ENCODE results near the gene FOXN1.
"Not testable (repeated sequence)": the region's sequence is repeated elsewhere in the genome, so short reads cannot be mapped to it uniquely, and the experiment has no call there.

FOXN1 gene

GRCh38 chr17:28499684-28500357, 6.3 kb upstream of the FOXN1 start:
- DNase-seq (ENCODE audit: low read depth): no peak

GRCh38 chr17:28500712-28501379, 5.3 kb upstream of the FOXN1 start:
- DNase-seq (ENCODE audit: low read depth): no peak

GRCh38 chr17:28501421-28502284, 4.5 kb upstream of the FOXN1 start:
- no peak for DNase-seq (ENCODE audit: low read depth)

GRCh38 chr17:28503420-28503819, 2.7 kb upstream of the FOXN1 start:
- DNase-seq (ENCODE audit: low read depth): no peak

GRCh38 chr17:28506763-28507487, 777 bp downstream of the FOXN1 start:
- DNase-seq (ENCODE audit: low read depth): no peak

GRCh38 chr17:28507567-28508203, 1.5 kb downstream of the FOXN1 start:
- DNase-seq (ENCODE audit: low read depth): no peak

- DNase-seq (ENCODE audit: low read depth): no peak
These were observed 2.1 kb downstream of the FOXN1 start for GRCh38 chr17:28508211-28508724.

- DNase-seq (ENCODE audit: low read depth): peak; percentile 21
These were observed 3.6 kb downstream of the FOXN1 start for GRCh38 chr17:28509789-28510188.

- no peak for DNase-seq (ENCODE audit: low read depth)
These were observed 5.8 kb downstream of the FOXN1 start for GRCh38 chr17:28511858-28512461.

- DNase-seq (ENCODE audit: low read depth): no peak
These were observed 7.3 kb downstream of the FOXN1 start for GRCh38 chr17:28513476-28513875.

- no peak for DNase-seq (ENCODE audit: low read depth)
These were observed 8.4 kb downstream of the FOXN1 start for GRCh38 chr17:28514561-28515002.

GRCh38 chr17:28515518-28515917, 9.4 kb downstream of the FOXN1 start:
- no peak for DNase-seq (ENCODE audit: low read depth)

- DNase-seq (ENCODE audit: low read depth): no peak
These were observed 12.0 kb downstream of the FOXN1 start for GRCh38 chr17:28518132-28518531.

GRCh38 chr17:28518578-28518977, 12.4 kb downstream of the FOXN1 start:
- no peak for DNase-seq (ENCODE audit: low read depth)

GRCh38 chr17:28519236-28519635, 13.1 kb downstream of the FOXN1 start:
- DNase-seq (ENCODE audit: low read depth): no peak

- DNase-seq (ENCODE audit: low read depth): no peak
These were observed 14.5 kb downstream of the FOXN1 start for GRCh38 chr17:28520687-28521086.

GRCh38 chr17:28521311-28522085, 15.3 kb downstream of the FOXN1 start:
- no peak for DNase-seq (ENCODE audit: low read depth)

GRCh38 chr17:28522281-28522680, 16.1 kb downstream of the FOXN1 start:
- not testable (repeated sequence) for DNase-seq (ENCODE audit: low read depth)

GRCh38 chr17:28523186-28523585, 17.0 kb downstream of the FOXN1 start:
- DNase-seq (ENCODE audit: low read depth): no peak

- DNase-seq (ENCODE audit: low read depth): no peak
These were observed 17.7 kb downstream of the FOXN1 start for GRCh38 chr17:28523876-28524275.
